ENCODE data around the gene SETSIP.
A peak's percentile ranks its signal among the peaks of the same experiment; 100 is the strongest.

Gene SETSIP, protein sequence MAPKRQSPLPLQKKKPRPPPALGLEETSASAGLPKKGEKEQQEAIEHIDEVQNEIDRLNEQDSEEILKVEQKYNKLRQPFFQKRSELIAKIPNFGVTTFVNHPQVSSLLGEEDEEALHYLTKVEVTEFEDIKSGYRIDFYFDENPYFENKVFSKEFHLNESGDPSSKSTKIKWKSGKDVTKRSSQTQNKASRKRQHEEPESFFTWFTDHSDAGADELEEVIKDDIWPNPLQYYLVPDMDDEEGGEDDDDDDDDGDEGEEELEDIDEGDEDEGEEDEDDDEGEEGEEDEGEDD

GRCh38 chr1:92075311-92075710, at the start of gene SETSIP:
Gene SETSIP (minus strand): TSS chr1:92075411. CDS start chr1:92075411, 0 bp downstream.
- no peak for TF ChIP-seq CTCF (IDR thresholded peaks at IDR 0.05; ENCODE audit: insufficient read depth, low read depth, low read length, missing control alignments)
- DNase-seq (ENCODE audit: low read depth) = no peak
- H3K4me3 ChIP-seq (ENCODE audit: low read length) = no peak within 1 kb of the TSS

GRCh38 chr1:92123868-92124267, 48.7 kb upstream of the SETSIP start:
- no peak for DNase-seq (ENCODE audit: low read depth)
- no peak for TF ChIP-seq CTCF (IDR thresholded peaks at IDR 0.05; ENCODE audit: insufficient read depth, low read depth, low read length, missing control alignments)
- H3K4me3 ChIP-seq (ENCODE audit: low read length) = no peak overlapping the region

GRCh38 chr1:92118826-92119225, 43.6 kb upstream of the SETSIP start:
- H3K4me3 ChIP-seq (ENCODE audit: low read length) = no peak overlapping the region
- TF ChIP-seq CTCF (IDR thresholded peaks at IDR 0.05; ENCODE audit: insufficient read depth, low read depth, low read length, missing control alignments) = no peak
- peak; percentile 86 for DNase-seq (ENCODE audit: low read depth)

DNA sequence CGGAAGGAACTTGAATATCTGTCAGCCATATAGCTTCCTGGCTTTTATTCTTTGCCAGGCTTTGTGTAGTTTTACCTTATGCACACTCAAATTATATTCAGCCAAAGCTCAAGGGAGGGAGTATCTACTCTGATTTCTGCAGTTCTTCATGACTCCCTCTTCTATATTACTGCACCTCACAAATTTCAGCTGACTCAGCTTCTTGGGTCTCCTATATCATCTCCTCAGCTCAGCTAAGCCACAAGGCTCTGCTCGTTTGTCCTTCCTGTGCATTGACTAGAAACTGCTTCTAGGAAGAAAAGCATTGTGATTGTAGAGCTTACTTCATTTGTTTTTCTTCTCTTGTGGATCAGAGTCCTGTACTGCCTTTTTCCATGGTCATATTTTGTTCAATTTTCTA, 42.3 kb upstream of the SETSIP start:
- no peak for DNase-seq (ENCODE audit: low read depth)
- no peak overlapping the region for H3K4me3 ChIP-seq (ENCODE audit: low read length)
- TF ChIP-seq CTCF (IDR thresholded peaks at IDR 0.05; ENCODE audit: insufficient read depth, low read depth, low read length, missing control alignments) = no peak

DNA sequence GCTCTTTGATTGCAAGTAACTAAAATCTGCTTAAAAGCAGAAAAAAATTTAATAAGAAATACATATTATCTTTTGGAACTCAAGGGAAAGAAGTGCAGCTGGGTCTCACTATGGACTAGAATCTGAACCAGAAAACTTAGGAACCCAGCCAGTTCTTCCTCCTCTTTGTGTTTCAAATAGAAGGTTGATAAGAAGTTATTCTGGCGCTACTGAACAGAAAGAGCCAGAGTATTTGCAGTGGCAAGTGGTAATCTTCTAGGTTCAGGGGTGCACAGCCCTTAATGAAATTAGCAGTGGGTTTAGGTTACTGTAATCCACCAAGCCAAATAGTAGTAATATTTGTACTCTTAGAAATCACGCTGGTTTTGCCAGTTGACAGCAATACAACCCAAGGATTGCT, 33.4 kb upstream of the SETSIP start:
- H3K4me3 ChIP-seq (ENCODE audit: low read length) = no peak overlapping the region
- TF ChIP-seq CTCF (IDR thresholded peaks at IDR 0.05; ENCODE audit: insufficient read depth, low read depth, low read length, missing control alignments) = no peak
- no peak for DNase-seq (ENCODE audit: low read depth)

- H3K4me3 ChIP-seq (ENCODE audit: low read length) = no peak overlapping the region
- no peak for DNase-seq (ENCODE audit: low read depth)
- no peak for TF ChIP-seq CTCF (IDR thresholded peaks at IDR 0.05; ENCODE audit: insufficient read depth, low read depth, low read length, missing control alignments)
Measured at GRCh38 chr1:92105546-92106081, 30.4 kb upstream of the SETSIP start.

GRCh38 chr1:92096317-92096716, 21.1 kb upstream of the SETSIP start:
- DNase-seq (ENCODE audit: low read depth) = peak; percentile 73
- no peak for TF ChIP-seq CTCF (IDR thresholded peaks at IDR 0.05; ENCODE audit: insufficient read depth, low read depth, low read length, missing control alignments)
- no peak overlapping the region for H3K4me3 ChIP-seq (ENCODE audit: low read length)

Measured in epithelial cell of esophagus (primary cell).